ENCODE data around the gene CACFD1. TPM values are rescaled to one million over a fixed set of nuclear protein-coding genes. Genes with fewer than 3 reads are reported as not detected.

CACFD1 gene
- polyA plus RNA-seq, 3 donors: 5.0 to 6.7 (median 5.1) TPM

- H3K36me3 ChIP-seq (replicated peaks in 1 of 2; ENCODE audit: control insufficient read depth in 1 of 2, insufficient read depth in 2 of 2, low read length in 2 of 2): no peaks in the 10 kb centered on the region
- Mint-ChIP-seq H3K27me3 (ENCODE audit: low read depth in 3 of 3) (peaks cover 13 to 38% (median 16%) of the 10 kb centered on the region in 3 donors), H3K36me3 (no peaks in the 10 kb centered on the region), H3K4me1 (peaks cover 21% of the 10 kb centered on the region), H3K9me3 (peaks cover 0 to 1% (median 0%) of the 10 kb centered on the region in 7 donors), H3K27ac (peak overlapping the region in 1 of 7 donors; percentile 75), H3K4me3 (peak overlapping the region in 1 of 2 donors; percentile 22)
- no peak overlapping the region for H3K9ac ChIP-seq (ENCODE audit: insufficient read depth, low read length, poor library complexity, severe bottlenecking)
- H3K4me2 ChIP-seq (replicated peaks; ENCODE audit: extremely low read depth, low read length, poor library complexity, severe bottlenecking): no peak overlapping the region
- peaks cover 17 to 22% of the 10 kb centered on the region in 2 donors for H3K4me1 ChIP-seq (ENCODE audit: control insufficient read depth in 1 of 2, insufficient read depth in 2 of 2, low read length in 2 of 2)
- peaks cover 20% of the 10 kb centered on the region for H4K20me1 ChIP-seq (ENCODE audit: insufficient read depth, low read length)
- H3K27me3 ChIP-seq (ENCODE audit: control insufficient read depth in 2 of 2, insufficient read depth in 2 of 2, low read length in 2 of 2): peaks cover 0 to 9% of the 10 kb centered on the region in 2 donors
- intact Hi-C loops (cut with micrococcal nuclease): no loop called here
- DNase-seq: no peak
- H3K9me3 ChIP-seq (replicated peaks in 1 of 2; ENCODE audit: control insufficient read depth in 1 of 2, insufficient read depth in 1 of 2, low read length in 2 of 2): no peaks in the 10 kb centered on the region
- no peaks in the 10 kb centered on the region for H3K79me2 ChIP-seq (ENCODE audit: insufficient read depth, low read length)
- no peak overlapping the region for H3K4me3 ChIP-seq (replicated peaks in 1 of 3; ENCODE audit: low read depth in 2 of 3, low read length in 3 of 3)
- TF ChIP-seq CTCF (IDR thresholded peaks at IDR 0.05): no peak
- H3K27ac ChIP-seq (ENCODE audit: low read depth in 1 of 2, low read length in 2 of 2): no peak overlapping the region
- H2AFZ ChIP-seq (ENCODE audit: insufficient read depth, low read depth, low read length, poor library complexity, severe bottlenecking): no peak overlapping the region
- 84% methylated on average over 4 of the region's 4 CpGs for WGBS (ENCODE audit: insufficient coverage)
Measured at GRCh38 chr9:133461975-133462374, 2.2 kb downstream of the CACFD1 start.

- no peak overlapping the region for H3K4me3 ChIP-seq (replicated peaks in 1 of 3; ENCODE audit: low read depth in 2 of 3, low read length in 3 of 3)
- Mint-ChIP-seq H3K36me3 (no peaks in the 10 kb centered on the region), H3K27ac (no peak overlapping the region), H3K4me1 (peaks cover 21% of the 10 kb centered on the region), H3K27me3 (ENCODE audit: low read depth in 3 of 3) (peaks cover 12 to 32% (median 13%) of the 10 kb centered on the region in 3 donors), H3K9me3 (peaks cover 0 to 1% (median 0%) of the 10 kb centered on the region in 7 donors), H3K4me3 (peak overlapping the region in 1 of 2 donors; percentile 15)
- H3K27ac ChIP-seq (ENCODE audit: low read depth in 1 of 2, low read length in 2 of 2): no peak overlapping the region
- peaks cover 23% of the 10 kb centered on the region for H4K20me1 ChIP-seq (ENCODE audit: insufficient read depth, low read length)
- H2AFZ ChIP-seq (ENCODE audit: insufficient read depth, low read depth, low read length, poor library complexity, severe bottlenecking): no peak overlapping the region
- no peak for DNase-seq
- no peaks in the 10 kb centered on the region for H3K36me3 ChIP-seq (replicated peaks in 1 of 2; ENCODE audit: control insufficient read depth in 1 of 2, insufficient read depth in 2 of 2, low read length in 2 of 2)
- no peaks in the 10 kb centered on the region for H3K9me3 ChIP-seq (replicated peaks in 1 of 2; ENCODE audit: control insufficient read depth in 1 of 2, insufficient read depth in 1 of 2, low read length in 2 of 2)
- H3K79me2 ChIP-seq (ENCODE audit: insufficient read depth, low read length): no peaks in the 10 kb centered on the region
- H3K9ac ChIP-seq (ENCODE audit: insufficient read depth, low read length, poor library complexity, severe bottlenecking): no peak overlapping the region
- WGBS (ENCODE audit: insufficient coverage): 90% methylated on average over 11 of the region's 22 CpGs
- peaks cover 0 to 9% of the 10 kb centered on the region in 2 donors for H3K27me3 ChIP-seq (ENCODE audit: control insufficient read depth in 2 of 2, insufficient read depth in 2 of 2, low read length in 2 of 2)
- H3K4me1 ChIP-seq (ENCODE audit: control insufficient read depth in 1 of 2, insufficient read depth in 2 of 2, low read length in 2 of 2): peaks cover 17 to 22% of the 10 kb centered on the region in 2 donors
- no peak for TF ChIP-seq CTCF (IDR thresholded peaks at IDR 0.05)
- no peak overlapping the region for H3K4me2 ChIP-seq (replicated peaks; ENCODE audit: extremely low read depth, low read length, poor library complexity, severe bottlenecking)
- intact Hi-C loops (cut with micrococcal nuclease): no loop called here
Measured at GRCh38 chr9:133463234-133463863, 3.6 kb downstream of the CACFD1 start.
